HG02678 (cell line): ENCODE data around the gene BACE2.
A peak's percentile ranks its signal among the peaks of the same experiment; 100 is the strongest.

Experiments used
- ATAC-seq: cut with Tn5 transposase; IDR thresholded peaks from one replicate; pipeline ENCODE4 v1.9.1; 2021; ENCODE audit warnings: mild to moderate bottlenecking, moderate library complexity; ENCODE audit not compliant: unreplicated experiment

BACE2 gene

DNA sequence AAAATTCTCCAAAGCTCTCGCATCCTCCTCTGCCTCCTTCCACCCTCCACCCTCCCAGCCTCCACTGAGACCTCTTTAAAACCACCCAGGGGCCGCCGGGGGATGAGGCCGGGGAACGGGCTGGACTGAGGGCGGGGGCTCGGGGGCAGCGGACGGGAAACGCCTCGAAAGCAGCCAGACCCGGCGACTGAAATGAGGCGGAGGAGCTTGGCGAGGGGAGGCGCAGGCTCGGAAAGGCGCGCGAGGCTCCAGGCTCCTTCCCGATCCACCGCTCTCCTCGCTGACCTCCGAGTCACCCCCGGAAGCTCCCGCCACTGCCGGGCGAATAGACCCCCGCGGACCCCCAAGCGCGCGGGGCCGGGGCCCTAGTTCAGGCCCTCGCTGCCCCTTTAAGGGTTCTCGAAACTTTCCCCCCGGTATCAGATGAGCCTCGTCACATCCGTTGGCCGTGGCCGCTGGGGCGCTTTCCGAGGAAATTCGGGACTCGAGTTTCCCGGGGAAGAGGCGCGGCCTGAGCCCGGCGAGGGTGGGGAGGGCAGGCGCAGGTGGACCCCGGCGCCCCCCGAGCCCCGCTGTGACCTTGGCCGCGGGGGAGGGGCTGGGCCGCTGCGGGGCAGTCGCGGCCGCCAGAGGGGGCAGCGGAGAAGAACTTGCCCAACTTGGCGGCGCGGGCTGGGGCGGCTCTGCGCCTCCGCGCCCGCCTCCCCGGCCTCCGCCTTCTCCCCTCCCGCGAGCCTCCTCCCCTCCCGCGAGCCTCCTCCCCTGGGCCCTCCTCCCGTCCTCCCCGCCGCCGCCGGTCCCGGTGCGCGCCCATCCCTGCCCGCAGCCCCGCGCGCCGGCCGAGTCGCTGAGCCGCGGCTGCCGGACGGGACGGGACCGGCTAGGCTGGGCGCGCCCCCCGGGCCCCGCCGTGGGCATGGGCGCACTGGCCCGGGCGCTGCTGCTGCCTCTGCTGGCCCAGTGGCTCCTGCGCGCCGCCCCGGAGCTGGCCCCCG is at the start of gene BACE2:
Gene BACE2 (plus strand): TSS at position 813 of the 995 bp plus-strand sequence. CDS start 104 bp downstream, at position 917.
- peak; percentile 57 for ATAC-seq

DNA sequence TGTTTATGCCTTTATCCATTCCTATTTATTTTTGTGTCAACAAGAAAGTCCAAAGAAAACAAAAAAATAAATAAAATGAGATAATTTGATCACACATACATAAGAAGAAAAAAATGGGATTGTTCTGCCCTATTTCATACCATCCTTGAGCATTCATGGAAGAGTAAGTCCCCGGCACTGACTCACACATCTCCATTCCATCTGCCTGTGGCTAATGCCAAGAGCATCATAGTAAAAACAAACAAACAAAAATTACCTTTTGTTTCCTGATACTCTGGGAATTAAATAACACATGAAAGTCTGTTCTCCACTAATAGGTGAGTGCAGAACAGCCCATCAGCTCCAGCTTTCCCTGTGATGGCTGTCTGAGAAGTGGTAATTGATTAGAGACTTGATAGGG is 48.1 kb upstream of the BACE2 start:
- no peak for ATAC-seq

DNA sequence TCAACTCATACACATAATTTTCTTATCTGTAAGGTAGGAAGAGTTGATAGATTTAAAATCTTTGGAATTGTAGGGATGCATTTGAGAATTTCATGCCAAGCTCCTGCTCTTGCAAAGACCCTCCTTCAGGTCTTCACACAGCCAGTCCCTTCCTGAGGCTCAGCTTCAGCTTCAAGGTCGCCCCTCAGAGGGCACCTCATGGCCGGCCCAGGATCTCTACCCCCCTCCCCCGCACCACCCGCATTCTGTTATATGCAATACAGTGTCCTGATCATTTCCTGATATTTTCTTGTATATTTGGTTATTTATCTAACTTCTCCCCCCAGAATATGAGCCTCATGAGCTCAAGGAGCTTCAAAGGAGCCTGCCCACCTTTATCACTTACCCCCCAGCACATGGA is 47.0 kb upstream of the BACE2 start:
- no peak for ATAC-seq

DNA sequence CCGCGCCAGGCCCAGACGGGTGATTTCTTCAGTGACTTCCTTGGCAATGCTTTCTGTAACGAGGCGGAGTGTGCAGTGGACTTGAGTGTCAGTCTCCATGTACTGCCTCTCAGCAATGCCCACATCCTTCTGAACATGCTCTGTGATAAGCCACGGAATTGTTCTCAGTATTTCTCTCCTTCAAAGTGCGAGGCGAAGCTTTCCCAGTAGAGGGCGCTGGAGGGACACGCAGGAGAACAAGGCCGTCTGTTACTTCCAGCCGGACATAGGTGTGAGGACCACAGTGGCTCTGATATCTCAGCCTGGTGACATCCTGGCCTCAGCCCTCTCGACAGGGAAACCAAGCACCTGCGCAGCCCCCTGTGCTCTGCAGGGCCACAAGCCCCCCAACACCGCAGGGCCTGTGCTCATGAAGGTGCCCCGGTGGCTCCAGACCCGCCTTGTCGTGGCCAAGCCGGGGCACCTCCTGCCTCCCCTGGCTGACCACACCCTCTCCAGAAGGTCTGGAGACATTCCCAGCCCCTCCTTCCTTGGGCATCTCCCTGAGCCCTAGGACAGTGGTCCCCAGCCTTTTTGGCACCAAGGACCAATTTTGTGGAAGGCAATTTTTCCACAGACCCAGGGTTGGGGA is 46.1 kb upstream of the BACE2 start:
- ATAC-seq, result no peak

DNA sequence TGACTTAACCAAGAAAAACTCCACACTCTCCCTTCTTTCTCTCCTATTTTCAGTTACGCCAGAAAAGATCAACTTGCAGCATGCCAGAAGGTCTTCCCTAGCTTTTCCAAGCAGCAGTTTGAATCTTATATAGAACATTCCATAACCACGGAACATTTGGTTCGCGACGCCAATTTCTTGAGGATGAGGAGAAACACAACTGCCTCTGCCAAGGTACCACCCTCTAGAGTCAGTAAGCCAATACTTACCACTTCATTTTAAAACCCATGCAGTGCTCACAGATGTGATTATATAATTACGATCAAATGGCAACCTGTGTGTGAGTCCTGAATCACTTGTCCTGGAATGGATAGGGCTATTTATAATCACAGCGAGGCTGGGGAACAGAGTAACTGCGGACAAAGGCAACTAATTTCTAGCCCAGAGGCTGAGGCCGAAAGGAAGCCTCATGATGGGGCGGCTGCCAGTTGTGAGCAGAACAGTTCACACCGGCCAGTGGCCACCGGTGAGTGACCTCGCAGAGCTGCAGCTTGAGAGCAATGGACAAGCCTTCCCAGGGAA is 43.2 kb upstream of the BACE2 start:
- no peak for ATAC-seq

DNA sequence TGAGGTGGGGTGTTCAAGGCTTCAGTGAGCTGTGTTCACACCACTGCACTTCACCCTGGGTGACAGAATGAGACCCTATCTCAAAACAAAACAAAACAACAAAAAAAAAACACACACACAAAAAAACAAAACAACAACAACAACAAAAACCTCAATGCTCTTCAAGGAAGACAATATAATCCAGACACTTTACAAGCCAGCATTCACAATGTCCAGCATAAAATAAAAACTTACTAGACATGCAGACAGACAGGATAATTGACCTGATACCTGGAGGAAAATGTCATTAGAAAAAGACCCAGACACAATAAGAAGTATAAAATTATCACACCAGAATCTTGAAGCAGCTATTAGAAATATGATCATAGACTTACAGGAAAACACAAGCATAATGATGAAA is 39.0 kb upstream of the BACE2 start:
- ATAC-seq, result no peak

DNA sequence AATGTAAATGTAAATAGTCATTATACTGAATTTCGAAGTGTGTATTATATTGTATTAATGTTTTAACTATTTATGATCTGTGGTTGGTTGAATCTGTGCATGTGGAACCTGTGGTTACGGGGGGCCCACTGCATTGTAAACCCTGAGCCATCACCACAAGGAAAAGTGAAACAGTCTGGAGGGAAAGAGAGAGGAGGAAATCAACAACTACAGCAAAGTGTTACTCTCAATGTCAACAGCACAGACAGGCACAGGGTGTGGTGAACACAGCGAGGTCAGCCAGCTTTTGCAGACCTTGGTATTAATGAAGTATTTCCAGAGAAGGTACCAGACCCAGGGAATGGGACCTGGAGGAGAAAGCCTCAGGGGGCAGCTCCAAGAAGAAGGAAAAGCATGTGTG is 37.1 kb upstream of the BACE2 start:
- ATAC-seq, result no peak

DNA sequence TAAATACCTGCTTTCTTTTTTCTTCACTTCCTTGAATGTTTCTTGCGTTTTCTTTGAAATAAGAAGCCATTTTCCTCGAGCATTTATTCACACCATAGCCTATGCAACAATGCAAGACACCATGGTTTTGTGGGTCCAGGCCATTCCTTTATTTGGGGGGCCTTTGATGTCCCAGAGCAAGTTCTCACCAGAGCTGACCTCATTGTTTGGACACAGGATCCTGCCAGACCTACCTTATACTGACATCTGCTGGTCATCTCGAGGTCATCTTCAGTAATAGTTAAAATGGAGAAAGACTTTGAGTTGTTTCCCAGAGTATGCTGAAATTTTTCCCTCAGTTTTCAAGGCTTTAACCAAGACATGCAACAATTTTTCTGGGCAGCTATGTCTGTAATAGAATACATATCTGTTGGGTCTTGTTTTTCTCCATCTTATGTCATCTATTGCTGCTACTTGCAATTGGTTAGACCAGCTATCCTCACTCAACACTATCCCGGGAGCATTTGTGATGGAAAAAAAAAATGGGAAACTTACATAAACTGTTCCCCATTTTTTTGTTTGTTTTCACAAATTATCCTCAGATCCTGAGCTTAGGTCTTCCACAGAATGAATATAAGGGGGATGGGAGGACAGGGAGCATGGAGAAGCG is 34.0 kb upstream of the BACE2 start:
- no peak for ATAC-seq

DNA sequence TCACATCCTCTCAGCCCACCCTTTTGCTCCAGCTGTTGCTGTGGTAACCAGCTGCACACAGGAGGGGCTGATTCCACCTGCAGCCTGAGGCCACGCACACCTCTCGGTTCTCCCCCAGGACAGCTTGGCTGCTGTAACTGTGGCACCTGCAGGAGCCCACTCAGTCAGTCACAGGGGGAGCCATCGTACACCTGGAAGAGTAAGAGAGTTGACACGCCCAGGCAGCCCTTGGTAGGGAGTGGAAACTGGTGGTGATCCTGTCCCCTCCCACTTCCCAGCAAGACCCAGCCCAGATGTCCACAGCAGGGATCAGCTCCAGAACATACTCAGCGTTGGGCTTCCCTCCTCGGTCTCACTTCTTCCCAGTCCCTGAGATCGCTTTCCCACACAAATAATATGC is 32.2 kb upstream of the BACE2 start:
- no peak for ATAC-seq

DNA sequence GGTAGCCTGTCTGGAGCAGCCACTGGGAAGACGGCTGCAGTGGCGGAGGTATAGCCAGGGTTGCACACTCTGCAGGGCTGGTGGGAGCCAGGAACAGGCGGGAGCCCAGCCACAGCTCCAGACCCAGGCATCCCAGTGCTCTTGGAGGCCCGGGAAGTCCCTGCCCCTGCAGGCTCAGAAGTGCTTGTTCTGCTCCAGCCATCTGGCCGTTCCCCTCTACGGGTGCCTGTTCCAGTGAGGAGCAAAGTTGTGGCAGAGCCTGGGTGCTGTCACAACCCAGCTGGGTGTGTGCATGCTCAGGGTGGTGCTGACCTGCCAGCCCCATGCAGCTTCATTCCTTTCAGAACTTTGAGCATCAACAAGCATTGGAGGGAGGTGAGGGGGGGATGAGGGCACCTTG is 31.7 kb upstream of the BACE2 start:
- no peak for ATAC-seq

DNA sequence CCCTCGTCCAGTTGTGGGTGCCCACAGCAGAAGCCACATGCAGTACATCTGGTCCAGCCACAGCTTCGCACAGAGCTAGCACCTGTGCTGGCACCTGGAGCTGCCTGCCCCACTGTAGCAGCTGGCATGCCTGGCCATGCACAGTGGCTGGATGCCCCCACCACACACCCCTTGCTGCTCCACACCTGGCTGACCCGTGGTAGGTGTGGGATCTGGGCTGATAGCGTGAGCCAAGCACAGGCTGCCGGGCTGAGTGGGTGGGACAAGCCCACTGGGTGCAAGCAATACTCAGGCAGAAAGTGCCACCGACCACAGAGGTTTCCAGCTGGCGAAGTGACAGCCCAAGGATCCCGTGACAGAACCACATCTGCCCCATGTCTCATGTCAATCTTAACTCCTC is 30.6 kb upstream of the BACE2 start:
- no peak for ATAC-seq

DNA sequence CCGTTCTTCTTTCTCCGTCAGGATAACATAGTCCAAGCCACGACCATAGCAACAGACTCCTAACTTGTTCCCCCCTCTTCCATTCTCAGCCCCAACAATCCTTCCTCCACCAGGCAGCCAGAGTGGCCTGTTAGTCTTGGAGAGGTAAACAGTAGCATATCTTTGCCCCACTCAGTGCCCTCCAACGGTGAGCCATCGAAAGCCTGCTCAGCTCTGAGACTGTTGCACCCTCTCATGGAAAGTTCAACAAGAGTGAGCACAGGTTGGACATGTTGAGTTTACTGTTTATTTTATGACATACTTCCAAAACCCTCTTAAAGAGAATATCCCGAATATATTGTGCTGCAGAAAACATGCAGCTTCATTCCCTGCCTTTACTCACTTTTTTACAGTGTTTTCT is 30.1 kb upstream of the BACE2 start:
- no peak for ATAC-seq

DNA sequence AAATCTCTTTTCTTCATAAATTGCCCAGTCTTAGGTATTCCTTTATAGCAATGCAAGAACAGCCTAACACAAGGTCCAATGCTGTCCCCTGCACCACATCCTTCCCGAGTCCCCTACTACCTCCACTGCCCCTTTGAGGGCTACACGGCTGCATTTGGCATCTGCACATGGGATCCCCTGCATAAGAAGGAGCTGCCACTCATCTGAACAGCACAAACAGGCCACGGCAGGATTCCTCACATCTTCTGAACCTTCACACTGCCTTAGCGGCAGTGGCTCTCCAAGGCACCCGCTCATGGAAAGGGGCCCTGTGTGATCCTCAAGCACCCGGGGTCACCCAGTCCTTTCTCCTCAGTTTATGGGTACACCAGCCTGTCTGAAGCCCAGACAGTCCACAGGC is 29.2 kb upstream of the BACE2 start:
- ATAC-seq, result no peak

DNA sequence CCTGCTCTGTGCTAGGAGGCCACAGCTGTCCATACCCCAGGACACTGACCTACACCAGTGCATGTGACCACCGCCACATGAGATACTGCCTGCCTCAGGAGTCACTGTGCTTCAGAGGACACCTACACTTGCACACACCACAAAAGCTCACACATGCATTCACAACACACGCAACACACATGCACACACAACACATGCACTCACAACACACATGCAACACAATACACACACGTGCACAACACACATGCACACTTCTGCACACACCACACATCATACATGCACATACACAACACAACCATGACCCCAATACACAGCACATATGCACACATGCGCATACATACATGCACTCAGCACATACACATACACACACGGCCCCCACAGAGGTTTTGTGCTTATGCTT is 28.7 kb upstream of the BACE2 start:
- ATAC-seq, result no peak

DNA sequence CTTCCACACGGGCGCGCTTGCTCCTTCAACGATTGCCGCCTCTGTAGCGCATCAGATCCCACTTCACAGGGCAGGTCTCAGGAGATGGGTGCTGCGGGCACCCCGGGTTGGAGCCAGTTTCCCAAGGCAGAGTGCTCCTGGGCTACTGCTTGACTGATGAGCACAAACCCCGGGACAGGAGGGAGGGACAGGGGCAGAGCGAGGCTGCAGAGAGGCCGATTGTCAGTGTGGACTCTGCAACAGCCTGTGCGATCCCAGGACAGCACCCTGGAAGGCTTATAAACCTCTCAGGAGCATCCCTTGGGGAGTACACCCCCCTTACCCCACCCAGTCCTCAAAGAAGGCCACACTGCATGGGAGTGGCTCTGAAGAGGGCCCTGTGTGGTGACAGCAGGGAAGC is 28.0 kb upstream of the BACE2 start:
- no peak for ATAC-seq

DNA sequence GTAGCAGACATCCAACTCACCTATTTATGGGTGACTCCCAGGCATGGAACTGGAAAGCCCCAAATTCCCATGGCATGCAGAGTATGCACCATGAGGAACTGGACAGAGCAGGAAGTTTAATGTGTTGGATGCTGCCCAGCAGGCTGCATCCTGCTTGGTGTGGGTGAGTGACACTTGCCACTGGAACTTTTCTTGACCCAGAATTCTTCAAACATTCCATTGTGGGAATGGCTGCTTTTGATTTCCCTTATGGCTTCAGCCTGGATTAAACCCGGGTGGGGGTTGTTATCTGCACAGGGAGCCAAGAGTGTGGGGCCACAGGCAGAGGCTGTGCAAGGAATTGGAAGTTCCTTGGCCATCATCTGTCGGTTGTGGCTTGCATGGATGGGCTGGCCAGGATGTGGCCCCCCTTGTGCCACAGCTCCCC is 26.9 kb upstream of the BACE2 start:
- no peak for ATAC-seq

DNA sequence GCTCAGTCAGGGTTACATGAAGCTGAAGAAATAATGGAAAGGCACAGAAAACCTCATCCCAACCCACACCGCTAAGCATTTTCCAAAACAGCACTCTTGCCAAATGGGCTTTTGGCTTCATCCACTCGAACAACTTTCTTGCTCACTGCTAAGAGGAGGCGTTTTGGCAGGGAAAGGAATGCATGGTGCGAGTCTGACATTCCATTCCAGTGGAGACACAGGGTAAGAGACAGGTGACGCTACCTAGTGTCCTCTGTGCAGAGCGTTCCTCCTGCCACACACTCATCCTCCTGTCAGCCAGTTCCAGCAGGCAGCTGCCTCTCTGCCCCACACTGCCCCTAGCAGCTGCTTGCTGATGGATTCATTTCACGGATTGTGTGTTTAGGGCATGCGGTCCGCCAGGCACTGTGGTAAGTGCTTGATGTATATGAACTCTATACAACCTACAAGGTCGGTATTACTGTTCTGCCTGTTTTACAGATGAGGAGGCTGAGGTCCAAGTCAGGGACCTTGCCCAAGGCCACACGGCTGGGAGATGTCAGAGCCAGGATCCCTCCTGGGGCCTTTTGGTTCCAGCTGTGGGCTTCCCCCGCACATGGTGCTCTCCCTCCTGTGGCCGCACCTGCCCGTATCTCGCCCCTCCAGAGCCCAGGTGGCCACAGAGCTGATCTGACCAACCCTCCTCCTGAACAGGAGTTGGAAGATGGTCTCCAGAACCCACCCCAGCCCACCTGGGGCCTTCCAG is 25.7 kb upstream of the BACE2 start:
- ATAC-seq, result no peak

DNA sequence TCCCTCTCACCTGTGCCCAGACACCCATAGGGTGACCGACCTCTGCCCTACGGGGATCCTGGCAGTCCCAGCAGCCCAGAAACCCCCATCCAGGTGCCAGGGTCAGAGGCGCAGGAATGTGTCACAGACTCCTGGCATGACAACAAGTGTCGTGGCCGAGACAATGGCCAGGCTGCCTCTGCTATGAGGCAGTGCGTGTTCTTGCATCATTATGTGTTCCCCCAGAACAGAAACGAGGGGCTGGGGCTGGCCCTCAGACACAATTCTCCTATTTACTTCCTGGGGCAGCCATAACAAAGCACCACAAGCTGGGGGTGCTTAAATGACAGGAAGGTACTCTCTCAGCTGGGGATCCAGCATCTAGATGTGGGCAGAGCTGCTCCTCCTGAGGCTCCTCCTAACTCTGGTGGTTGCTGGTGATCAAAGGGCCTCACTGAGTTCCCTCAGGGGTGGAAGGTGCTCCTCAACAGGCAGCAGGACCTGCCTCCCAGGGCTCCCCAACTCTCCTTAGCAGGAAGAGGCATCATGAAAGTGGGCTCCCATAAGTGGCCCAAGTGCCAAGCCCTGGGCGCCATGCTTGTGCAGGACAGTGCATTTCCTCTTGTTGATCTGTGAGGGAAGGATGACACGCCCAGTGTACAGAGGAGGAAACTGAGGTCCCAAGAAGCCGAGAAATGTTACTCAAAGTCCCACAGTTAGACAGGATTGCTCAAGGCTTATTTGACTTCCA is 24.2 kb upstream of the BACE2 start:
- ATAC-seq, result no peak

DNA sequence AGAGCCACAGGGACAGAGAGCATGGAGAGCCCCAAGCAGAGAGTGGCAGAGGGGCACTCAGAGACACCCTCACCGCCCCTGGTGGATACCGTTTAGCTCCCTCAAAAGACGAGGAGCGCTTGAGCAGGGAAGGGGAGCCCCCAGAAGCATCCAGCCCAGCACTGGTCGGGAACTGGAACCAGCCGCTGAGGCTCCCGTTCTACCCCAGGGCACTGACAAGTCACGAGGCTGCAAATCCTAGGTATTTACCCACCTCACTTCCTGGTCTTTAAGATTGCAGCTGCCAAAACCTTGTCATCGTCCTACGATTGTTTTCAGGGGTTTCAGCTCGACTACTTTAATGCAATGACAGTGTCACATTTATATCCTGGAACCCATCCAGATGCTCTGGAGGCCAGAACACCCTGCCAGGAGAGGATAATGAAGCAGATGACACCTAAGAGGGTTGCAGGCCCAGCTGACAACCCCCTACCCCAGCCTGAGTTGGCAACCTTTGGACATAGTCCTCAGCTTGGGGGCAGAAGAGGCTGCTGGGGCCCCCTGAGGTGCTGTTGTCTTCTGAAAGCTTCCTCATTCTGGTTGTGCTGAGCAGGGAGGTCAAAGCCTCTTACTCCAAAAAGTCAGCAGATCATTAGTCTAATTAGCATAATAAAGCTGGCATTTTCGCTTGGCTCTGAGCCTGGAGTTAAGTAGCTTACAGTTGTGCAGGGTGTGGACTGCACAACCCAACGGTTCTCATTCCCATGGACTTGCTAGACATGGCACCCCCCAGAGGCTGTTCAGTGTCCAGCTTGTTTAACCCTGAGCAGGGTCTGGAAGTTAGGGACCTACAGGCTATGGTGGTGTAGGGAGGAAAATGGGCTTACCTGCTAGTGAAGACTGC is 20.6 kb upstream of the BACE2 start:
- ATAC-seq, result no peak
